Measurements from ENCODE around the gene FIBCD1.

- TF ChIP-seq SP1 (CRISPR knock-in tag; conservative IDR thresholded peaks at IDR 0.05) (no peak), CTCF (IDR thresholded peaks at IDR 0.05) (no peak), ZNF138 (CRISPR knock-in tag; conservative IDR thresholded peaks at IDR 0.05) (no peak)
Measured at GRCh38 chr9:130898552-130898852, 40.5 kb downstream of the FIBCD1 start.
